SU-DHL-6 (cell line): ENCODE results near the gene FAM124B.

Experiments used
- CTCF ChIP-seq: fragments of 200-600 bp; sonication (generic); IDR thresholded peaks from one replicate; pipeline ENCODE4 v1.5.1; 2017; ENCODE audit warnings: antibody characterized with exemption, mild to moderate bottlenecking, low read length, moderate library complexity; ENCODE audit not compliant: insufficient read depth, poor library complexity, severe bottlenecking
- EZH2phosphoT487 ChIP-seq: fragments of 200-600 bp; sonication (generic), shearing (Covaris generic); conservative IDR thresholded peaks from 2 replicates; pipeline ENCODE4 v1.6.1; 2018; ENCODE audit warnings: mild to moderate bottlenecking, antibody characterized with exemption, low read length, moderate library complexity, mixed read lengths

GRCh38 chr2:224401641-224402342, at the start of gene FAM124B:
- TF ChIP-seq CTCF = no peak
- no peak for TF ChIP-seq EZH2phosphoT487
